ENCODE measurements around the gene CCDC90B. TPM values are rescaled to one million over a fixed set of nuclear protein-coding genes. Genes with fewer than 3 reads are reported as not detected.

Gene CCDC90B
- total and polyA plus RNA-seq, 2 donors (not counting 3 experiments of a cell fraction or from before 2014, with no cell fraction given) = 24.3 to 45.8 TPM

GRCh38 chr11:83256602-83257340 lies 29.4 kb downstream of the CCDC90B start:
- H4K20me1 ChIP-seq (replicated peaks; ENCODE audit: control insufficient read depth, extremely low read depth, insufficient read depth, low read length) = no peaks in the 10 kb centered on the region
- ChIA-PET POLR2A (no interaction called here), CTCF (interaction anchor here (1.0 to 1.2 kb wide), 2 partner anchors 15 to 390 kb away, joined by 3 read pairs; no protein-coding TSS in a partner anchor)
- H3K9ac ChIP-seq (replicated peaks; ENCODE audit: extremely low read depth, insufficient read depth, low read length) = no peak overlapping the region
- no peaks in the 10 kb centered on the region for H3K9me3 ChIP-seq (replicated peaks; ENCODE audit: control insufficient read depth, insufficient read depth, low read length)
- H3K4me2 ChIP-seq (ENCODE audit: insufficient read depth, low read length) = no peak overlapping the region
- FAIRE-seq (no peak), DNase-seq (ENCODE audit: low read depth, low spot score) (no peak)
- intact Hi-C loops (cut with micrococcal nuclease) (no loop called here), dilution Hi-C loops (cut with MboI; ENCODE audit: extremely low pct_ligation_motif_present, low sequenced_read_pairs) (no loop called here)
- BruUV-seq (replicated peaks) = no TSS peak
- no peak overlapping the region for H3K27ac ChIP-seq (ENCODE audit: insufficient read depth, low read depth, low read length)
- no peak overlapping the region for H2AFZ ChIP-seq (ENCODE audit: low read depth, low read length)
- no peaks in the 10 kb centered on the region for H3K9me1 ChIP-seq (replicated peaks; ENCODE audit: control insufficient read depth, extremely low read depth, insufficient read depth, low read length)
- no peaks in the 10 kb centered on the region for H3K27me3 ChIP-seq (ENCODE audit: control insufficient read depth in 2 of 2, insufficient read depth in 2 of 2, low read length in 2 of 2)
- TF ChIP-seq GATA2 (IDR thresholded peaks at IDR 0.05; ENCODE audit: insufficient read depth, insufficient read length, low read depth, low read length) = no peak
- no peak for TF ChIP-seq FOS (IDR thresholded peaks at IDR 0.05; ENCODE audit: borderline replicate concordance, insufficient read depth, low read length)
- TF ChIP-seq CTCF (IDR thresholded peaks at IDR 0.05; ENCODE audit: extremely low read depth in 1 of 2, insufficient read depth in 1 of 2, low read depth in 1 of 2, low read length in 2 of 2) = no peak
- no peak for TF ChIP-seq POLR2A (IDR thresholded peaks at IDR 0.05; ENCODE audit: low read depth, low read length)
- no peak for TF ChIP-seq POLR2AphosphoS5 (IDR thresholded peaks at IDR 0.05; ENCODE audit: insufficient read depth, low read depth, low read length)
- TF ChIP-seq JUN (IDR thresholded peaks at IDR 0.05; ENCODE audit: borderline replicate concordance, insufficient read depth, insufficient read length, low read depth) = no peak
- no peak for TF ChIP-seq MAX (IDR thresholded peaks at IDR 0.05; ENCODE audit: insufficient read depth, insufficient read length)
- no peak for TF ChIP-seq EZH2 (IDR thresholded peaks at IDR 0.05; ENCODE audit: borderline replicate concordance, low read depth, low read length, severe bottlenecking)
- no peak for TF ChIP-seq MYC (IDR thresholded peaks at IDR 0.05; ENCODE audit: low read depth, low read length)
- peaks cover 5% of the 10 kb centered on the region in 2 experiments for H3K36me3 ChIP-seq (ENCODE audit: control insufficient read depth in 2 of 2, extremely low read depth in 1 of 2, insufficient read depth in 2 of 2, low read length in 2 of 2)
- H3K4me1 ChIP-seq (ENCODE audit: control insufficient read depth, extremely low read depth, insufficient read depth, low read length) = peaks cover 14% of the 10 kb centered on the region
- no peak overlapping the region for H3K4me3 ChIP-seq (replicated peaks in 1 of 3; ENCODE audit: insufficient read depth in 1 of 3, low read depth in 1 of 3, low read length in 3 of 3)
- no peaks in the 10 kb centered on the region for H3K79me2 ChIP-seq (ENCODE audit: control insufficient read depth, insufficient read depth, low read length)
